IPS DF 19.7 (cell line): Measurements from ENCODE around the gene FAM163A.
"Not testable (repeated sequence)": the region's sequence is repeated elsewhere in the genome, so short reads cannot be mapped to it uniquely, and the experiment has no call there.

Experiments
- DNase-seq: peaks from one replicate; pipeline ENCODE4 v3.0.0-alpha.2; 2013; ENCODE audit warnings: low read depth, low spot score

Gene FAM163A

DNA sequence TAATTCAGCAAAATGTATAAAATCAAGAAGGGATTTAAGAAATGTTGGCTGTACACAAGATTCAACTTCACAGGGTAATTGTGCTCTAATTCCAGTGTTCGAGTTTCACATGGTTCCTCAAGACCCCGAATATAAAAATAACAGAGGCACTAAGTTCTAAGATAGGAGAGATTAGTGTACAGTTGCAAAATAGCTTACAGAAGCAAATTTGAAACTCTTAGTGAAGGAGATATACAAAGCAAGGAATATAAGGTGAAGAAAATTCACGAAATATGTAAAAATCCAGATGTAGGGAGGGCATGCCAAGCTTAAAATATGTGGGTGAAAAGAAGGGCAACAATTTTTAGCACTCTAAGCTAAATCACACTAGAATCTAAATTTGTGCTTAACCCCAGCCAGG, 105.1 kb downstream of the FAM163A start:
- no peak for DNase-seq

DNA sequence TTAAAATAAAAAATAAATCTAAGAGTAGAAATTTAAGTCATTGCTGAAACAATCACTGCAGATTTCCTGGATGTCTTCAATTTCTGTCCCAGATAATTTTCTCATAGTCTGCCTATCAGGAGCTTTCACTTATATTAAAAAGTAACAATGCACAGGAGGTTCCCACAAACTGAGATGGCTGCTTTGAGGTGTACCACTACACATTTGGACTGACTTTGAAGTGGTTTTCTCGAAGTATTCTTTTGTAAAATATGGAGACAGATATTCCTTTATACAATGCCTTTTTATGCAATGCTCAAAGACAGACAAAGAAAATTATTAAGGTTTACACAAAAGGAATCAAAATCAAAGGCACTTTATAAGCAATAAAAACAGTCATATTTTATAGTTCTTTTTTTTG, 110.0 kb downstream of the FAM163A start:
- DNase-seq = no peak

DNA sequence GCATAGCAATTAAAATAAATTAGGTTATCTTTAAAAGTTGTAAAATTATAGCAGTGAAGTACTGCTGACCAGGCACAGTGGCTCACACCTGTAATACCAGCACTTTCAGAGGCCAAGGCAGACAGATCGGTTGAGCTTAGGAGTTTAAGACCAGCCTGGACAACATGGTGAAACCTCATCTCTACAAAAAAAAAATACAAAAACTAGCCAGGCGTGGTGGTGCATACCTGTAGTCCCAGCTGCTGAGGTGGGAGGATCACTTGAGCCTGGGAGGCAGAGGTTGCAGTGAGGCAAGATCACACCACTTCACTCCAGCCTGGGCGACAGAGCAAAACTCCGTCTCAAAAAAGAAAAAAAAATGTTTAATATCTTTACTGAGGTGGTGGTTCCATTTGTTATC, 112.7 kb downstream of the FAM163A start:
- DNase-seq = not testable (repeated sequence)

DNA sequence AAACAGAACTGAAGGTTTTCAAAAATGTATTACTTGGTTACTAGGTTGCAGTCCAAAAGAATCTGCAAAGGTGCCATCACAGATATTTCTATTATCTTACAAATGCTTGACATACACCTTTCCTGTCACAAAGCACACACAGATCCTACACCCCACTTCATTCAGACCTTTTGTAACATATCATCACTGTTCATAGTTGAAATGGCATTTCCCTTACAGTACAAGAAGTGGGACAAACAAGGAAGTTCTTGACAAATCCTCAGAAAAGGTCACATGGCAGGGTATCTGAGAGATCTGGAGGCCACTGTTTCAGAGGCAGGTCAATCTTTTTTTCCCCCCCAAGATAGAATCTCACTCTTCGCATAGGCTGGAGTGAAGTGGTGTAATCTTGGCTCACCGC, 113.2 kb downstream of the FAM163A start:
- no peak for DNase-seq

DNA sequence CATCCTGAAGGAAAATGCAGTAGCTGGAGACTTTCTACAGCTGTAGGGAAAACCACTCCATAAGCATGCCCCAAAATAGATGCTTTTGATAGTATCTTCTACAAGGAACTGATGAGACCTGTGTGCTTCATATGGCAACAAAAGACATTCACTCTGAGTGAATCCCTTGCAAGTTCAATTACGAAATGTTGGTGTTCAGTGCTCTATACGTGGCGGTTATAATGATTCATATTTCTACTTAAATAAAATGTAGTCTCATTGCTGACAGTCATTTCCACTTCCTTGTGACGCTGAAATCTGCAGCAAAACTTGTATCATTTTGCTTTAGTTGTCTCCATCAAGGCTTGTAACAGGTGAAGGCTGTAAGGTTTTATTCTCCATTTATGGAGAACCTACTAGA, 113.9 kb downstream of the FAM163A start:
- no peak for DNase-seq

DNA sequence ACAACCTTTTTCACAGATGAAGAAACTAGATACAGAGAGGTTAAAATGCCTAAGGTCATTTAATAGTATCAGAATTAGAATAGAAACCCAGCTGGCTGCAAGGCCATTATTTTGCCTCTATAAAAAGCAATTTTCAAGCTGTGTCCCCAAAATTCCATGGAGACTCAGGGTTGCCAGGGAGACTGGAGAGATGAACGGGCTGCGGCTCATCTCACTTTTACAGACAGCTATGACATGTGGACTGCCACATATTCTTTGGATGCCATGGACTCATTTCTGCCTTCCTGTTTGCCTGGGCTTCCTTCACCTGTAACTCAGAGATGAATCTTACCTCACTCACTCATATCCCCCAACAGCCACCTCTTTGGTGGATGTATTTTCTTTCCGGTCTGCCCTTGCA, 117.6 kb downstream of the FAM163A start:
- DNase-seq = no peak

DNA sequence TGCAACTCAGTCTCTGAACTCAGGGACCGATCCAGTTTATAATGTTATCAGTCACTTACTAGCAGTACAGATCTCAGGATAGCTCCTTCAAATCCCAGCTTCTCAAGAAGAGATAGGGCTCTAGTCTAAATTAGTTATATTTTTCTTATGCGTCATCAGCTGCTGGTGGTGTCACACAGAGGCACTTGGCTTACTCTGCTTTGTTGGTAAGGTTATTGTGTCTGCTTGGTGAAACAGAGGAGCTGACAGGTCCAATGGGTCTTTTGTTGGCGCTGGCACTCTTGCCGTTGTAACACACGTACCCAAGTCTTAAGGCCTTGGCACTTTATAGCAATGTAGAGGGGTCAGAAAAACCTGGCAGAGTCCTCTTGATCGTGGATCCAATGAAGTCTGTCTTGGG, 122.3 kb downstream of the FAM163A start:
- DNase-seq = no peak
